Right cardiac atrium (tissue), 5 donors: Measurements from ENCODE around the gene MRPL11. TPM values are rescaled to one million over a fixed set of nuclear protein-coding genes. Genes with fewer than 3 reads are reported as not detected.
A peak's percentile ranks its signal among the peaks of the same experiment; 100 is the strongest.
"Not testable (repeated sequence)": the region's sequence is repeated elsewhere in the genome, so short reads cannot be mapped to it uniquely, and the experiment has no call there.

ENCODE experiments used
- ATAC-seq, 2 donors: fragments of 200-7000 bp; cut with Tn5 transposase; one replicate each; pipeline versions ENCODE4 v1.8.0 to v1.9.1; 2020; ENCODE audit warnings: moderate library complexity in 2 of 2, mild to moderate bottlenecking in 1 of 2
- DNase-seq, 3 donors: peaks; one replicate each; pipeline ENCODE4 v3.0.0-alpha.2; 2020
- H3K27ac ChIP-seq: one replicate; pipeline ENCODE4 v1.5.1; 2013; ENCODE audit warnings: mild to moderate bottlenecking, low read length, control low read depth, moderate library complexity
- H3K27me3 ChIP-seq: one replicate; pipeline ENCODE4 v1.6.1; 2013; ENCODE audit not compliant: control insufficient read depth, insufficient read depth
- H3K4me1 ChIP-seq: one replicate; pipeline ENCODE4 v1.6.1; 2013; ENCODE audit warnings: low read length; ENCODE audit not compliant: control insufficient read depth, insufficient read depth
- H3K4me3 ChIP-seq: one replicate; pipeline ENCODE4 v1.5.1; 2013; ENCODE audit warnings: low read length, control low read depth
- H3K9me3 ChIP-seq: one replicate; pipeline ENCODE4 v1.6.1; 2013; ENCODE audit warnings: low read length; ENCODE audit not compliant: control insufficient read depth
- WGBS: extraction: QIAGEN DNeasy Blood & Tissue Kit; methylation state at CpG from one replicate; pipeline ENCODE4 v1.1.7; 2013; 5-methylcytosine and 5-hydroxymethylcytosine counted together
- intact Hi-C, 4 donors: fragments of 100-400 bp; cut with DNase I; formaldehyde crosslinking; loops; one replicate each; pipeline versions ENCODE4 v1.11.0 to v1.14.0; 2022 to 2023
- polyA plus RNA-seq: library from polyadenylated mRNA; stranded (reverse); fragments of 200-250 nt; gene quantifications from one replicate; pipeline ENCODE4 v1.2.3, GENCODE V29; 2013
- total RNA-seq, 4 donors: library from RNA; stranded (reverse); fragmentation: NEBNext Ultra II Directional; extraction: Animal tissue kit (Norgen Biotek cat#: 25700); gene quantifications; one replicate each; pipeline ENCODE4 v1.2.1, GENCODE V29; 2021
- donor health status: healthy with polysubstance abuse.
- donor health status: DM: no; HTN: yes; CAD: no.
- donor health status: DM: no; HTN: no; CAD: no.
- donor health status: DM: no; HTN: yes; CAD: no; lungs with severe emphysema.
- donor health status: DM: yes; HTN: yes; CAD: no.

MRPL11 gene
- total and polyA plus RNA-seq, 5 donors, result 47.5 to 62.6 (median 51.9) TPM

GRCh38 chr11:66466225-66467033 is 27.8 kb upstream of the MRPL11 start, which contains the start of gene PELI3:
TSS of gene PELI3 (plus strand) at chr11:66466905. CDS start at chr11:66468129, 1,224 bp downstream.
- Histone ChIP-seq H3K27me3 (no peaks in the 10 kb centered on the region), H3K27ac (peak within 1 kb of the TSS; percentile 6), H3K9me3 (no peaks in the 10 kb centered on the region), H3K4me1 (peaks cover 6% of the 10 kb centered on the region), H3K4me3 (peak within 1 kb of the TSS; percentile 94)
- 1% methylated on average over 63 of the region's 63 CpGs for WGBS
- intact Hi-C loops, result no loop called here
- ATAC-seq, result peak; percentile 98
- DNase-seq, result peak; percentile 92 to 98 (median 97)

GRCh38 chr11:66465373-66466224 is 27.0 kb upstream of the MRPL11 start:
- Histone ChIP-seq H3K4me3 (peak overlapping the region; percentile 94), H3K27ac (no peak overlapping the region), H3K27me3 (no peaks in the 10 kb centered on the region), H3K9me3 (no peaks in the 10 kb centered on the region), H3K4me1 (peaks cover 6% of the 10 kb centered on the region)
- intact Hi-C loops, result no loop called here
- 37% methylated on average over 19 of the region's 19 CpGs for WGBS
- DNase-seq, result no peak
- no peak for ATAC-seq

- intact Hi-C loops, result no loop called here
- H3K4me1 ChIP-seq, result peaks cover 6% of the 10 kb centered on the region
- no peak overlapping the region for H3K27ac ChIP-seq
- H3K9me3 ChIP-seq, result no peaks in the 10 kb centered on the region
- WGBS, result 93% methylated on average over 1 of the region's 1 CpG
- DNase-seq (no peak), ATAC-seq (no peak)
- no peaks in the 10 kb centered on the region for H3K27me3 ChIP-seq
- no peak overlapping the region for H3K4me3 ChIP-seq
Measured at GRCh38 chr11:66464916-66465315, 26.3 kb upstream of the MRPL11 start.

GRCh38 chr11:66464116-66464515 is 25.5 kb upstream of the MRPL11 start:
- intact Hi-C loops, DNase-seq, ATAC-seq, H3K27me3 ChIP-seq, H3K4me3 ChIP-seq, H3K4me1 ChIP-seq, H3K9me3 ChIP-seq, H3K27ac ChIP-seq: not testable (repeated sequence)
- WGBS, result 88% methylated on average over 5 of the region's 5 CpGs

GRCh38 chr11:66462911-66463310 is 24.3 kb upstream of the MRPL11 start:
- no peak overlapping the region for H3K4me3 ChIP-seq
- ATAC-seq (no peak), DNase-seq (no peak)
- H3K27ac ChIP-seq, result no peak overlapping the region
- intact Hi-C loops, result no loop called here
- no peaks in the 10 kb centered on the region for H3K9me3 ChIP-seq
- no peaks in the 10 kb centered on the region for H3K27me3 ChIP-seq
- peaks cover 3% of the 10 kb centered on the region for H3K4me1 ChIP-seq
- WGBS, result 85% methylated on average over 3 of the region's 3 CpGs

GRCh38 chr11:66462010-66462409 is 23.4 kb upstream of the MRPL11 start:
- no peaks in the 10 kb centered on the region for H3K27me3 ChIP-seq
- no peaks in the 10 kb centered on the region for H3K9me3 ChIP-seq
- no peaks in the 10 kb centered on the region for H3K4me1 ChIP-seq
- ATAC-seq (no peak), DNase-seq (no peak)
- intact Hi-C loops, result no loop called here
- H3K27ac ChIP-seq, result no peak overlapping the region
- no peak overlapping the region for H3K4me3 ChIP-seq

GRCh38 chr11:66459138-66459778 is 20.6 kb upstream of the MRPL11 start:
- no peak overlapping the region for H3K4me3 ChIP-seq
- no peaks in the 10 kb centered on the region for H3K9me3 ChIP-seq
- no peak for DNase-seq
- intact Hi-C loops, result no loop called here
- 72% methylated on average over 5 of the region's 5 CpGs for WGBS
- H3K4me1 ChIP-seq, result no peaks in the 10 kb centered on the region
- H3K27me3 ChIP-seq, result no peaks in the 10 kb centered on the region
- ATAC-seq, result no peak
- no peak overlapping the region for H3K27ac ChIP-seq

- Histone ChIP-seq H3K27ac (no peak overlapping the region), H3K27me3 (no peaks in the 10 kb centered on the region), H3K4me3 (no peak overlapping the region), H3K9me3 (no peaks in the 10 kb centered on the region), H3K4me1 (no peaks in the 10 kb centered on the region)
- WGBS, result 79% methylated on average over 6 of the region's 6 CpGs
- intact Hi-C loops, result no loop called here
- ATAC-seq, result no peak
- no peak for DNase-seq
Measured at GRCh38 chr11:66457826-66458225, 19.2 kb upstream of the MRPL11 start.

GRCh38 chr11:66454828-66455227 is 16.2 kb upstream of the MRPL11 start:
- Histone ChIP-seq H3K4me3 (no peak overlapping the region), H3K27ac (no peak overlapping the region), H3K4me1 (no peaks in the 10 kb centered on the region), H3K27me3 (no peaks in the 10 kb centered on the region), H3K9me3 (no peaks in the 10 kb centered on the region)
- WGBS, result 59% methylated on average over 3 of the region's 3 CpGs
- intact Hi-C loops, result no loop called here
- ATAC-seq (no peak), DNase-seq (no peak)

GRCh38 chr11:66454247-66454646 is 15.6 kb upstream of the MRPL11 start:
- H3K27ac ChIP-seq, result no peak overlapping the region
- no peaks in the 10 kb centered on the region for H3K27me3 ChIP-seq
- 37% methylated on average over 6 of the region's 6 CpGs for WGBS
- H3K4me1 ChIP-seq, result no peaks in the 10 kb centered on the region
- no peak overlapping the region for H3K4me3 ChIP-seq
- intact Hi-C loops, result no loop called here
- ATAC-seq (no peak), DNase-seq (no peak)
- H3K9me3 ChIP-seq, result no peaks in the 10 kb centered on the region

GRCh38 chr11:66451663-66452062 is 13.0 kb upstream of the MRPL11 start:
- ATAC-seq (no peak), DNase-seq (no peak)
- Histone ChIP-seq H3K9me3 (no peaks in the 10 kb centered on the region), H3K27ac (no peak overlapping the region), H3K4me1 (no peaks in the 10 kb centered on the region), H3K4me3 (no peak overlapping the region), H3K27me3 (no peaks in the 10 kb centered on the region)
- intact Hi-C loops, result no loop called here
- WGBS, result 80% methylated on average over 4 of the region's 4 CpGs
